ENCODE measurements around the gene PCED1B. TPM values are rescaled to one million over a fixed set of nuclear protein-coding genes. Genes with fewer than 3 reads are reported as not detected.

The PCED1B gene
- total and polyA plus RNA-seq, 12 donors, result 0.49 to 4.8 (median 0.88) TPM

- ATAC-seq, result no peak
- Histone ChIP-seq H3K9me3 (no peaks in the 10 kb centered on the region), H3K27me3 (no peaks in the 10 kb centered on the region), H3K36me3 (no peaks in the 10 kb centered on the region), H3K4me1 (peaks cover 0 to 11% (median 5%) of the 10 kb centered on the region in 9 donors), H3K4me3 (no peak overlapping the region), H3K27ac (no peak overlapping the region)
- no peak for TF ChIP-seq CTCF (IDR thresholded peaks at IDR 0.05)
- no peak for DNase-seq
- 70 to 77% methylated on average over 3 of the region's 3 CpGs for WGBS, 2 donors
- intact Hi-C loops (cut with DNase I), result loop anchor here in 1 of 10 donors (10.0 kb wide), 1 partner anchor 99 kb away; no protein-coding TSS in a partner anchor
Measured at GRCh38 chr12:47184229-47184628, 104.8 kb downstream of the PCED1B start.

GRCh38 chr12:47184813-47185212 lies 105.4 kb downstream of the PCED1B start:
- no peaks in the 10 kb centered on the region for H3K36me3 ChIP-seq
- no peaks in the 10 kb centered on the region for H3K9me3 ChIP-seq
- no peaks in the 10 kb centered on the region for H3K27me3 ChIP-seq
- peaks cover 0 to 17% (median 8%) of the 10 kb centered on the region in 9 donors for H3K4me1 ChIP-seq
- no peak for ATAC-seq
- TF ChIP-seq CTCF (IDR thresholded peaks at IDR 0.05), result no peak
- DNase-seq, result no peak
- intact Hi-C loops (cut with DNase I), result loop anchor here in 1 of 10 donors (10.0 kb wide), 1 partner anchor 100 kb away; no protein-coding TSS in a partner anchor
- no peak overlapping the region for H3K4me3 ChIP-seq
- no peak overlapping the region for H3K27ac ChIP-seq

GRCh38 chr12:47186246-47186645 lies 106.8 kb downstream of the PCED1B start:
- DNase-seq, result no peak
- 90 to 92% methylated on average over 2 of the region's 2 CpGs for WGBS, 2 donors
- no peak for TF ChIP-seq CTCF (IDR thresholded peaks at IDR 0.05)
- Histone ChIP-seq H3K27me3 (no peaks in the 10 kb centered on the region), H3K9me3 (no peaks in the 10 kb centered on the region), H3K4me3 (no peak overlapping the region), H3K4me1 (peaks cover 0 to 30% (median 16%) of the 10 kb centered on the region in 9 donors), H3K36me3 (no peaks in the 10 kb centered on the region), H3K27ac (no peak overlapping the region)
- no peak for ATAC-seq
- intact Hi-C loops (cut with DNase I), result loop anchor here in 1 of 10 donors (10.0 kb wide), 1 partner anchor 101 kb away; no protein-coding TSS in a partner anchor

- no peaks in the 10 kb centered on the region for H3K27me3 ChIP-seq
- WGBS, 2 donors, result 51 to 63% methylated on average over 6 of the region's 6 CpGs
- ATAC-seq, result no peak
- no peak for TF ChIP-seq CTCF (IDR thresholded peaks at IDR 0.05)
- DNase-seq, result no peak
- H3K27ac ChIP-seq, result no peak overlapping the region
- H3K4me1 ChIP-seq, result peaks cover 0 to 52% (median 17%) of the 10 kb centered on the region in 9 donors
- no peak overlapping the region for H3K4me3 ChIP-seq
- H3K9me3 ChIP-seq, result no peaks in the 10 kb centered on the region
- intact Hi-C loops (cut with DNase I), result loop anchor here in 1 of 10 donors (10.0 kb wide), 1 partner anchor 104 kb away; no protein-coding TSS in a partner anchor
- no peaks in the 10 kb centered on the region for H3K36me3 ChIP-seq
Measured at GRCh38 chr12:47188576-47189441, 109.4 kb downstream of the PCED1B start.
